HepG2 (cell line): Measurements from ENCODE around the gene RPS28. TPM values are rescaled to one million over a fixed set of nuclear protein-coding genes. Genes with fewer than 3 reads are reported as not detected.
A peak's percentile ranks its signal among the peaks of the same experiment; 100 is the strongest.

Experiments used
- ATAC-seq: fragments of 200-7000 bp; cut with Tn5 transposase; 3 replicates; pipeline ENCODE4 v1.9.1; 2020; ENCODE audit warnings: mild to moderate bottlenecking, moderate library complexity
- Bru-seq: library from RNA; stranded (reverse); fragments of 400-500 nt; gene quantifications from one replicate; lab custom pipeline; 2021; lab: Mats Ljungman, UMichigan
- BruChase-seq, 2 experiments: library from RNA; stranded (reverse); fragments of 400-500 nt; gene quantifications; one replicate each; lab custom pipeline; 2021; lab: Mats Ljungman, UMichigan
- BruUV-seq: library from RNA; stranded (reverse); fragments of 400-500 nt; replicated peaks from 2 replicates; lab custom pipeline; 2021; lab: Mats Ljungman, UMichigan
- CTCF ChIA-PET: fragments of 300-600 bp; formaldehyde crosslinking; extraction: SDS; loops from one replicate; lab custom pipeline; 2021; ENCODE audit warnings: low total read pairs, inconsistent platforms, low intra/inter-chr PET ratio; lab: Yijun Ruan, JAX
- POLR2A ChIA-PET: fragments of 350-600 bp; sonication (Branson Sonifier 250); formaldehyde crosslinking; loops from one replicate; lab custom pipeline; 2020; ENCODE audit warnings: antibody characterized with exemption, inconsistent platforms; lab: Yijun Ruan, JAX
- DNase-seq: peaks from one replicate; pipeline ENCODE4 v3.0.0-alpha.2; 2015; ENCODE audit warnings: low spot score
- FAIRE-seq: peaks from 3 replicates; lab custom pipeline; 2011; peaks lifted over from hg19 to GRCh38; lab: Jason Lieb, UNC
- H2AFZ ChIP-seq: one replicate; pipeline ENCODE4 v1.6.1; 2011; ENCODE audit warnings: low read length, inconsistent platforms
- H3K27ac ChIP-seq: fragments of 300-600 bp; 3 replicates; pipeline ENCODE4 v1.8.0; 2011; ENCODE audit warnings: mixed run types, mild to moderate bottlenecking, mixed read lengths, low read length, inconsistent platforms; ENCODE audit not compliant: insufficient read depth; ENCODE audit errors: extremely low read length
- H3K27me3 ChIP-seq, 2 experiments: fragments of 200-600 bp in 1 of 2; 2 replicates in 1 of 2; 3 replicates in 1 of 2; pipeline versions ENCODE4 v1.6.0 to v1.8.0; 2011; ENCODE audit warnings: low read length in 2 of 2, mild to moderate bottlenecking in 2 of 2, moderate library complexity in 2 of 2, inconsistent platforms in 1 of 2; ENCODE audit not compliant: insufficient read depth in 2 of 2, control insufficient read depth in 1 of 2
- H3K36me3 ChIP-seq, 2 experiments: fragments of 200-600 bp in 1 of 2; replicated peaks in 1 of 2; 2 replicates in 1 of 2; 3 replicates in 1 of 2; pipeline versions ENCODE4 v1.5.1 to v1.8.0; 2011; ENCODE audit warnings: low read length in 2 of 2, inconsistent platforms in 1 of 2; ENCODE audit not compliant: insufficient read depth in 2 of 2, control insufficient read depth in 1 of 2
- H3K4me1 ChIP-seq: 2 replicates; pipeline ENCODE4 v1.5.1; 2012; ENCODE audit warnings: low read length, inconsistent platforms; ENCODE audit not compliant: insufficient read depth
- H3K4me2 ChIP-seq: 2 replicates; pipeline ENCODE4 v1.6.0; 2011; ENCODE audit warnings: low read depth, low read length, inconsistent platforms
- H3K4me3 ChIP-seq, 3 experiments: fragments of 200-600 bp in 1 of 3; sonication (generic), shearing (Covaris generic) in 1 of 3; replicated peaks in 1 of 3; 2 replicates each; pipeline ENCODE4 v1.5.1; 2011 to 2016; ENCODE audit warnings: low read length in 3 of 3, inconsistent platforms in 2 of 3, low read depth in 2 of 3, mild to moderate bottlenecking in 2 of 3, control low read depth in 1 of 3, mixed read lengths in 1 of 3; ENCODE audit not compliant: insufficient read depth in 1 of 3
- H3K79me2 ChIP-seq: one replicate; pipeline ENCODE4 v1.6.1; 2011; ENCODE audit warnings: low read length, inconsistent platforms; ENCODE audit not compliant: insufficient read depth
- H3K9ac ChIP-seq: 2 replicates; pipeline ENCODE4 v1.6.0; 2011; ENCODE audit warnings: mild to moderate bottlenecking, low read depth, low read length, inconsistent platforms; ENCODE audit not compliant: insufficient read depth
- H3K9me3 ChIP-seq: 2 replicates; pipeline ENCODE4 v1.5.1; 2012; ENCODE audit warnings: mild to moderate bottlenecking, low read length
- H4K20me1 ChIP-seq: 2 replicates; pipeline ENCODE4 v1.6.0; 2011; ENCODE audit warnings: inconsistent platforms, mild to moderate bottlenecking, low read length, moderate library complexity; ENCODE audit not compliant: insufficient read depth
- AGO2 ChIP-seq: fragments of 200-400 bp; formaldehyde crosslinking; optimal IDR thresholded peaks from 2 replicates; pipeline ENCODE3; 2017; ENCODE audit warnings: mild to moderate bottlenecking, low read depth, low read length, moderate library complexity
- ARNTL ChIP-seq: sonication (generic); formaldehyde crosslinking; IDR thresholded peaks from 2 replicates; pipeline ENCODE4 v1.4.0; 2020; ENCODE audit warnings: mild to moderate bottlenecking, missing genetic modification reagents
- CTCF ChIP-seq: sonication (generic); formaldehyde crosslinking; IDR thresholded peaks from 2 replicates; pipeline ENCODE4 v1.5.0; 2020; ENCODE audit warnings: mild to moderate bottlenecking, missing genetic modification reagents, moderate library complexity
- JUND ChIP-seq: sonication (generic); formaldehyde crosslinking; IDR thresholded peaks from 2 replicates; pipeline ENCODE4 v1.8.0; 2022; ENCODE audit warnings: mild to moderate bottlenecking, missing genetic modification reagents
- KDM5B ChIP-seq: sonication (generic); formaldehyde crosslinking; IDR thresholded peaks from 2 replicates; pipeline ENCODE4 v1.4.0; 2020; ENCODE audit warnings: missing genetic modification reagents, mild to moderate bottlenecking, borderline replicate concordance
- LBX2 ChIP-seq: sonication (generic); formaldehyde crosslinking; IDR thresholded peaks from 2 replicates; pipeline ENCODE4 v1.5.0; 2020; ENCODE audit warnings: missing genetic modification reagents, mild to moderate bottlenecking, borderline replicate concordance
- MATR3 ChIP-seq: sonication (generic); formaldehyde crosslinking; IDR thresholded peaks from 2 replicates; pipeline ENCODE4 v1.4.0; 2020; ENCODE audit warnings: missing genetic modification reagents
- PHF21A ChIP-seq: sonication (generic); formaldehyde crosslinking; IDR thresholded peaks from 2 replicates; pipeline ENCODE4 v1.5.0; 2020; ENCODE audit warnings: mild to moderate bottlenecking, missing genetic modification reagents
- SAFB2 ChIP-seq: sonication (generic); formaldehyde crosslinking; IDR thresholded peaks from 2 replicates; pipeline ENCODE4 v1.5.1; 2020; ENCODE audit warnings: missing genetic modification reagents, low read depth, mild to moderate bottlenecking, borderline replicate concordance
- SNRNP70 ChIP-seq: fragments of 200-400 bp; formaldehyde crosslinking; IDR thresholded peaks from 2 replicates; pipeline ENCODE4 v1.6.1; 2017; ENCODE audit warnings: mild to moderate bottlenecking, low read depth, low read length, moderate library complexity
- ZBTB14 ChIP-seq: sonication (generic); formaldehyde crosslinking; IDR thresholded peaks from 2 replicates; pipeline ENCODE4 v1.4.0; 2020; ENCODE audit warnings: missing genetic modification reagents
- ZNF383 ChIP-seq: sonication (generic); formaldehyde crosslinking; IDR thresholded peaks from 2 replicates; pipeline ENCODE4 v1.4.0; 2020; ENCODE audit warnings: missing genetic modification reagents, mild to moderate bottlenecking, borderline replicate concordance
- WGBS: methylation state at CpG from one replicate; pipeline ENCODE4 v1.1.6; 2017; ENCODE audit warnings: low lambda C conversion rate; 5-methylcytosine and 5-hydroxymethylcytosine counted together
- in situ Hi-C: cut with HindIII; loops from 2 replicates; pipeline ENCODE4 v1.10.0; 2017; ENCODE audit warnings: low pct_unique_long_range_greater_than_20kb; ENCODE audit not compliant: extremely low pct_ligation_motif_present
- intact Hi-C: fragments of 100-400 bp; cut with micrococcal nuclease; formaldehyde crosslinking; loops from one replicate; pipeline ENCODE4 v1.10.0; 2022; ENCODE audit not compliant: unreplicated experiment
- long read RNA-seq, 2 experiments: library from RNA in 1 of 2; library from polyadenylated mRNA in 1 of 2; stranded (forward) in 1 of 2; unstranded in 1 of 2; transcript quantifications; one replicate each; pipeline ENCODE4 v2.0.0, GENCODE V29; 2019 to 2022
- polyA minus RNA-seq, 3 experiments: library from RNA; depleted of rRNA, polyadenylated mRNA; stranded (reverse); fragments of >200 nt; gene quantifications; 2 replicates each; pipeline ENCODE4 v1.2.3, GENCODE V29; 2011; ENCODE audit warnings: low replicate concordance in 1 of 3
- polyA plus RNA-seq, 8 experiments: library from polyadenylated mRNA; depleted of rRNA in 3 of 8; stranded (reverse) in 7 of 8; unstranded in 1 of 8; fragments of >200 nt; fragmentation: Illumina TruSeq in 4 of 8; extraction: Trizol in 4 of 8; gene quantifications; 2 replicates each; pipeline versions ENCODE4 v1.2.1 to v1.2.3, GENCODE V29; 2011 to 2016; ENCODE audit warnings: low read depth in 4 of 8, missing spikeins in 1 of 8, mixed read lengths in 1 of 8; ENCODE audit not compliant: insufficient read depth in 1 of 8
- total RNA-seq, 5 experiments: library from RNA; depleted of rRNA; stranded (reverse); fragments of >200 nt; fragmentation: Illumina TruSeq; extraction: Trizol; gene quantifications; 2 replicates each; pipeline ENCODE4 v1.2.3, GENCODE V29; 2016; ENCODE audit warnings: low read depth in 1 of 5

The RPS28 gene
- total RNA-seq (2016; rRNA removed; fragmentation: Illumina TruSeq; extraction: Trizol) (281 and 319 TPM in 2 replicates), polyA plus RNA-seq (2011; rRNA removed) (521 and 545 TPM in 2 replicates), polyA minus RNA-seq (2011; rRNA and poly(A)+ RNA removed; ENCODE audit: low replicate concordance) (312 and 362 TPM in 2 replicates), Bru-seq, nascent RNA (percentile 97 among the genes with signal in this experiment), BruChase-seq, experiment 1, labeled RNA remaining after a 6-hour chase (percentile 96 among the genes with signal in this experiment), BruChase-seq, experiment 2, labeled RNA remaining after a 2-hour chase (percentile 92 among the genes with signal in this experiment)
- total RNA-seq (2016; cell fraction: cytosol; rRNA removed; fragmentation: Illumina TruSeq; extraction: Trizol; ENCODE audit: low read depth) = 424 and 447 TPM in 2 replicates
- 291 and 334 TPM in 2 replicates for total RNA-seq (2016; cell fraction: insoluble cytoplasmic fraction; rRNA removed; fragmentation: Illumina TruSeq; extraction: Trizol)
- 667 and 807 TPM in 2 replicates for total RNA-seq (2016; cell fraction: membrane; rRNA removed; fragmentation: Illumina TruSeq; extraction: Trizol)
- 139 and 147 TPM in 2 replicates for total RNA-seq (2016; cell fraction: nucleus; rRNA removed; fragmentation: Illumina TruSeq; extraction: Trizol)
- 604 and 791 TPM in 2 replicates for polyA plus RNA-seq (2011; cell fraction: cytosol; rRNA removed)
- 232 and 285 TPM in 2 replicates for polyA plus RNA-seq (2011; cell fraction: nucleus; rRNA removed)
- 1,428 and 2,679 TPM in 2 replicates for polyA plus RNA-seq (2012)
- polyA plus RNA-seq (2016; cell fraction: cytosol; fragmentation: Illumina TruSeq; extraction: Trizol; ENCODE audit: low read depth) = 858 and 886 TPM in 2 replicates
- 429 and 441 TPM in 2 replicates for polyA plus RNA-seq (2016; cell fraction: insoluble cytoplasmic fraction; fragmentation: Illumina TruSeq; extraction: Trizol; ENCODE audit: low read depth)
- 1,075 and 1,148 TPM in 2 replicates for polyA plus RNA-seq (2016; cell fraction: membrane; fragmentation: Illumina TruSeq; extraction: Trizol; ENCODE audit: low read depth)
- polyA plus RNA-seq (2016; cell fraction: nucleus; fragmentation: Illumina TruSeq; extraction: Trizol; ENCODE audit: insufficient read depth, low read depth) = 346 and 368 TPM in 2 replicates
- polyA minus RNA-seq (2011; cell fraction: cytosol; rRNA and poly(A)+ RNA removed) = 181 and 188 TPM in 2 replicates
- polyA minus RNA-seq (2011; cell fraction: nucleus; rRNA and poly(A)+ RNA removed) = 59.9 and 62.0 TPM in 2 replicates
- long read RNA-seq, experiment 1, transcript RPS28-203 (4 exons, 1,326 nt) = major isoform, 709 of 736 reads
- long read RNA-seq, experiment 1, partial matches to known transcripts = 0 of 736 reads
- long read RNA-seq, experiment 1, other reads (novel, unspliced or antisense) = 23 of 736 reads
- long read RNA-seq, experiment 2, transcript RPS28-203 (4 exons, 1,326 nt) = major isoform, 1,290 of 1,403 reads
- long read RNA-seq, experiment 2, transcript RPS28-201 (3 exons, 334 nt) = minor isoform, 7 of 1,403 reads
- long read RNA-seq, experiment 2, transcript RPS28-202 (3 exons, 1,523 nt) = minor isoform, 12 of 1,403 reads
- long read RNA-seq, experiment 2, partial matches to known transcripts = 11 of 1,403 reads
- long read RNA-seq, experiment 2, other reads (novel, unspliced or antisense) = 82 of 1,403 reads

GRCh38 chr19:8321067-8321985 lies at the start of gene RPS28, which contains the start of gene NDUFA7:
TSS of gene RPS28 (plus strand) at chr19:8321496. CDS start at chr19:8321531, 35 bp downstream.
TSS of gene NDUFA7 (minus strand) at chr19:8321375. CDS start at chr19:8321358, 17 bp downstream.
- ATAC-seq (peak; percentile 81), FAIRE-seq (no peak), DNase-seq (peak; percentile 85)
- POLR2A ChIA-PET = interaction anchor here (0.7 to 6.5 kb wide), 21 partner anchors 8 to 193 kb away, joined by 3 to 39 read pairs (median 4); partner anchors contain the start of genes CD320, MARCHF2, RAB11B and ZNF414
- H3K27ac ChIP-seq = peak within 1 kb of the TSS; percentile 88
- H3K4me2 ChIP-seq = peak within 1 kb of the TSS; percentile 78
- peaks cover 34% of the 10 kb centered on the region for H3K79me2 ChIP-seq
- peak within 1 kb of the TSS; percentile 99 for H3K9ac ChIP-seq
- CTCF ChIA-PET = no interaction called here
- peaks cover 36% of the 10 kb centered on the region for H3K4me1 ChIP-seq
- BruUV-seq = TSS peak; percentile 87
- H3K27me3 ChIP-seq = no peaks in the 10 kb centered on the region; a peak in 1 of 5 replicates
- H3K9me3 ChIP-seq = no peaks in the 10 kb centered on the region
- intact Hi-C loops = no loop called here
- H4K20me1 ChIP-seq = peaks cover 19% of the 10 kb centered on the region
- H2AFZ ChIP-seq = no peak within 1 kb of the TSS
- H3K36me3 ChIP-seq = peaks cover 0 to 17% of the 10 kb centered on the region in 2 experiments; a peak in 3 of 5 replicates
- WGBS = 2% methylated on average over 20 of the region's 72 CpGs
- peak within 1 kb of the TSS; percentile 69 to 97 (median 82) for H3K4me3 ChIP-seq
- in situ Hi-C loops = no loop called here
- TF ChIP-seq SAFB2 (peak; percentile 62; the same call in 1 of the 2 replicates), AGO2 (no peak), PHF21A (CRISPR knock-in tag) (no peak), LBX2 (CRISPR knock-in tag) (0 out of 2 replicates have a peak, but pooled peaks have one; percentile 41), KDM5B (CRISPR knock-in tag) (peak; percentile 95; the same call in 1 of the 2 replicates), MATR3 (CRISPR knock-in tag) (no peak), JUND (CRISPR knock-in tag) (no peak), ARNTL (CRISPR knock-in tag) (peak; percentile 72; the same call in 1 of the 2 replicates), SNRNP70 (no peak), ZBTB14 (no peak; the same call in 1 of the 2 replicates), ZNF383 (no peak), CTCF (peak; percentile 79)
